Astrocyte of the spinal cord (primary cell): ENCODE measurements around the gene SPRR5.

Source experiments
- DNase-seq: peaks from one replicate; pipeline ENCODE4 v3.0.0; 2011; ENCODE audit warnings: low read depth, low spot score
- H3K4me3 ChIP-seq: 2 replicates; pipeline ENCODE4 v1.5.1; 2011; ENCODE audit warnings: low read depth, mild to moderate bottlenecking, low read length, moderate library complexity
- CTCF ChIP-seq: IDR thresholded peaks from 2 replicates; pipeline ENCODE4 v1.5.1; 2012; ENCODE audit warnings: low read depth, mild to moderate bottlenecking, low read length, inconsistent platforms
- in situ Hi-C: cut with HindIII; loops from 2 replicates; pipeline ENCODE4 v1.10.0; 2017; ENCODE audit warnings: low sequenced_read_pairs

The SPRR5 gene

GRCh38 chr1:152940614-152941013 lies 6.4 kb upstream of the SPRR5 start:
- in situ Hi-C loops = no loop called here
- H3K4me3 ChIP-seq = no peak overlapping the region
- DNase-seq = no peak
- no peak for TF ChIP-seq CTCF

- in situ Hi-C loops = no loop called here
- no peak for TF ChIP-seq CTCF
- H3K4me3 ChIP-seq = no peak overlapping the region
- no peak for DNase-seq
These were observed 5.8 kb upstream of the SPRR5 start for GRCh38 chr1:152941037-152941711.

- no peak for DNase-seq
- no peak overlapping the region for H3K4me3 ChIP-seq
- no peak for TF ChIP-seq CTCF
- in situ Hi-C loops = no loop called here
These were observed 4.8 kb upstream of the SPRR5 start for GRCh38 chr1:152942161-152942560.

- DNase-seq = no peak
- in situ Hi-C loops = no loop called here
- no peak overlapping the region for H3K4me3 ChIP-seq
- no peak for TF ChIP-seq CTCF
These were observed 758 bp upstream of the SPRR5 start for GRCh38 chr1:152946248-152946647.

- no peak overlapping the region for H3K4me3 ChIP-seq
- TF ChIP-seq CTCF = no peak
- no peak for DNase-seq
- in situ Hi-C loops = no loop called here
These were observed 4.7 kb downstream of the SPRR5 start for GRCh38 chr1:152951711-152952110.

- no peak for DNase-seq
- in situ Hi-C loops = no loop called here
- H3K4me3 ChIP-seq = no peak overlapping the region
- TF ChIP-seq CTCF = no peak
These were observed 6.8 kb downstream of the SPRR5 start for GRCh38 chr1:152953761-152954160.
